B cell (primary cell): ENCODE measurements around the gene RPGR. TPM values are rescaled to one million over a fixed set of nuclear protein-coding genes. Genes with fewer than 3 reads are reported as not detected.

Experiments
- ATAC-seq: fragments of 200-7000 bp; cut with Tn5 transposase; one replicate; pipeline ENCODE4 v1.10.0; 2021; ENCODE audit warnings: low read depth, mild to moderate bottlenecking, moderate number of reproducible peaks, moderate library complexity
- CTCF ChIA-PET: fragments of 350-600 bp; sonication (Branson Sonifier 250); formaldehyde crosslinking; loops from one replicate; lab custom pipeline; 2021; ENCODE audit warnings: antibody characterized with exemption, inconsistent platforms; lab: Charles Lee
- POLR2A ChIA-PET: fragments of 350-600 bp; sonication (Branson Sonifier 250); formaldehyde crosslinking; loops from one replicate; lab custom pipeline; 2021; ENCODE audit warnings: antibody characterized with exemption; lab: Charles Lee
- DNase-seq: peaks from one replicate; pipeline ENCODE4 v3.0.0; 2013
- H2AFZ ChIP-seq: 2 replicates; pipeline ENCODE4 v1.6.1; 2012; ENCODE audit warnings: mild to moderate bottlenecking, low read depth, low read length; ENCODE audit not compliant: insufficient read depth, poor library complexity, severe bottlenecking
- H3K27ac ChIP-seq, 2 donors: 1 replicate in 1 of 2; 2 replicates in 1 of 2; pipeline ENCODE4 v1.5.1; 2012 to 2013; ENCODE audit warnings: low read length in 2 of 2, mild to moderate bottlenecking in 2 of 2, moderate library complexity in 1 of 2
- H3K27me3 ChIP-seq, 4 experiments: fragments of 200-600 bp in 1 of 4; sonication (generic) in 1 of 4; replicated peaks in 1 of 4; 1 replicate in 2 of 4; 2 replicates in 2 of 4; pipeline versions ENCODE4 v1.6.1 to v1.7.0; 2013 to 2016; ENCODE audit warnings: low read length in 3 of 4, mild to moderate bottlenecking in 2 of 4, mixed read lengths in 1 of 4, moderate library complexity in 1 of 4; ENCODE audit not compliant: insufficient read depth in 4 of 4, control insufficient read depth in 3 of 4; ENCODE audit errors: control extremely low read depth in 1 of 4
- H3K36me3 ChIP-seq, 2 experiments: replicated peaks in 1 of 2; 1 replicate in 1 of 2; 2 replicates in 1 of 2; pipeline versions ENCODE4 v1.6.1 to v1.7.1; 2013; ENCODE audit warnings: low read length in 1 of 2; ENCODE audit not compliant: insufficient read depth in 2 of 2, control insufficient read depth in 1 of 2; ENCODE audit errors: control extremely low read depth in 1 of 2, extremely low read depth in 1 of 2
- H3K4me1 ChIP-seq, 2 donors: fragments of 200-600 bp in 1 of 2; sonication (generic) in 1 of 2; 1 replicate in 1 of 2; 2 replicates in 1 of 2; pipeline versions ENCODE4 v1.5.1 to v1.6.1; 2013 to 2017; ENCODE audit warnings: low read length in 2 of 2; ENCODE audit not compliant: control insufficient read depth in 2 of 2, insufficient read depth in 2 of 2
- H3K4me2 ChIP-seq: replicated peaks from 2 replicates; pipeline ENCODE3; 2012; ENCODE audit warnings: mild to moderate bottlenecking, low read depth, low read length; ENCODE audit not compliant: poor library complexity, severe bottlenecking
- H3K4me3 ChIP-seq, 5 experiments: fragments of 200-600 bp in 1 of 5; sonication (generic) in 1 of 5; 1 replicate in 3 of 5; 2 replicates in 2 of 5; pipeline versions ENCODE4 v1.5.1 to v1.7.0; 2011 to 2016; ENCODE audit warnings: low read length in 4 of 5, mild to moderate bottlenecking in 4 of 5, low read depth in 2 of 5, control low read depth in 1 of 5, moderate library complexity in 1 of 5; ENCODE audit not compliant: insufficient read depth in 1 of 5; ENCODE audit errors: control extremely low read depth in 1 of 5, extremely low read depth in 1 of 5
- H3K79me2 ChIP-seq: fragments of 200-600 bp; sonication (generic); one replicate; pipeline ENCODE4 v1.6.0; 2016; ENCODE audit warnings: low read length; ENCODE audit not compliant: control insufficient read depth, insufficient read depth
- H3K9ac ChIP-seq: fragments of 200-600 bp; sonication (generic); 2 replicates; pipeline ENCODE4 v1.6.1; 2017; ENCODE audit warnings: mild to moderate bottlenecking, low read length, moderate library complexity
- H3K9me3 ChIP-seq, 3 donors: one replicate each; pipeline versions ENCODE4 v1.6.1 to v1.7.1; 2013; ENCODE audit warnings: low read length in 2 of 3; ENCODE audit not compliant: control insufficient read depth in 2 of 3, insufficient read depth in 1 of 3; ENCODE audit errors: control extremely low read depth in 1 of 3
- H4K20me1 ChIP-seq: 2 replicates; pipeline ENCODE4 v1.6.0; 2012; ENCODE audit warnings: mild to moderate bottlenecking, low read length; ENCODE audit not compliant: insufficient read depth, control insufficient read depth, poor library complexity, severe bottlenecking
- H3K27ac Mint-ChIP-seq: one replicate; pipeline ENCODE4 v1.8.0; 2021; ENCODE audit warnings: mixed read lengths
- H3K27me3 Mint-ChIP-seq: one replicate; pipeline ENCODE4 v1.8.0; 2021; ENCODE audit warnings: mixed read lengths
- H3K4me1 Mint-ChIP-seq: one replicate; pipeline ENCODE4 v1.8.0; 2021; ENCODE audit warnings: mixed read lengths
- H3K4me3 Mint-ChIP-seq: one replicate; pipeline ENCODE4 v1.8.0; 2021; ENCODE audit warnings: mixed read lengths
- H3K9me3 Mint-ChIP-seq: one replicate; pipeline ENCODE4 v1.8.0; 2022; ENCODE audit warnings: mixed read lengths; ENCODE audit not compliant: insufficient read depth
- EZH2 ChIP-seq: IDR thresholded peaks from 2 replicates; pipeline ENCODE4 v1.6.1; 2012; ENCODE audit warnings: borderline replicate concordance, low read depth, mild to moderate bottlenecking, moderate library complexity, low read length; ENCODE audit not compliant: insufficient read depth, poor library complexity, severe bottlenecking
- WGBS: methylation state at CpG from one replicate; pipeline ENCODE4 v1.1.5; 2013; ENCODE audit warnings: missing lambda C conversion rate; ENCODE audit not compliant: insufficient coverage; 5-methylcytosine and 5-hydroxymethylcytosine counted together
- intact Hi-C: fragments of 100-400 bp; cut with micrococcal nuclease; formaldehyde crosslinking; loops from one replicate; pipeline ENCODE4 v1.10.0; 2022
- polyA plus RNA-seq: library from polyadenylated mRNA; depleted of rRNA; stranded (reverse); fragments of >200 nt; gene quantifications from 2 replicates; pipeline ENCODE4 v1.2.3, GENCODE V29; 2012
- total RNA-seq, 2 donors: library from RNA; stranded (reverse); fragments of 120-200 nt in 1 of 2; gene quantifications; 1 replicate in 1 of 2; 2 replicates in 1 of 2; pipeline versions ENCODE4 v1.2.3 to v1.2.4, GENCODE V29; 2013 to 2022
- TF ChIP-seq, protein P1 (sequence below): fragments of 200-600 bp; IDR thresholded peaks from one replicate; pipeline ENCODE4 v1.8.0; 2022; ENCODE audit warnings: antibody characterized with exemption, mild to moderate bottlenecking

Gene RPGR
- total and polyA plus RNA-seq, 2 donors (not counting 1 experiment from before 2014, with no cell fraction given) = 4.2 to 26.8 TPM

DNA sequence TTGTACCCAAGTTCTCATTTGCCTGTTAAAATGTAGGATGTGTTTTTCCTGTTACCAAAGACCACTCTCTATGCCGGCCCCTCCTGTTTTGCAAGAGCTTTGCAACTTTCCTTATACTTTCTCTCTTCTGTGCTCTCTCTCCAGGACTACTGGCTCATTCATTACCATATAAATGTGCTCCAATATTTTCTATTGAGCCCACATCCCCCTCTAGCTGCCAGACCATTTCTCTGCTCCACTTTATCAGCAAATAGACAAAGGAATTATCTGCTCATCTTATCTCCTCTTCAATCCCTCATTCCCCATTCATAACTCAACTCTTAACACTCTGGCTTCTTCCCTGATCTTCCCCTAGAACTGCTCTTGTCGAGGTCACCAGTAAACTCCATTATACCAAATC lies 33.6 kb downstream of the RPGR start:
- intact Hi-C loops = no loop called here
- H3K4me3 Mint-ChIP-seq = no peak overlapping the region
- CTCF ChIA-PET = interaction anchor here (1.1 to 1.3 kb wide), 3 partner anchors 74 to 101 kb away, joined by 3 to 5 read pairs (median 3); no protein-coding TSS in a partner anchor

DNA sequence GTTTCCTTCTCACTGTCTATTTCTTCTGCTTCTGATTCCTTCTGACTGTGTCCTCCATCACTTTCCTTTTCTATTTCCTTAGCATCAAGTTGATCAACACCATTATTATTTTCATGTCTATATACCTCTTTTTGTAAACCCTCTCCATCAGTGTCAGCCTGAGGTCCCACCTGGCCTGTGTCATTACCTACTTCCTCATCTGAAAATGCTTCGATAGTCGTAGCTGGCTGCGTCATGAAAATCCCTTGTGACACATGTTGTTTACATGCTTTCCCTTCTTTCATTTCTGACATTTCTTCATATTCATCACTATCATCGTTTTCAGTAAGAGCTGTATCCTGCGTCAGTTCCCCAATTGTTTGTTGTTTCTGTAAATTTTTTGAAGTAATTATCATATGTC lies 39.6 kb downstream of the RPGR start:
- H3K4me1 ChIP-seq = no peaks in the 10 kb centered on the region
- H3K79me2 ChIP-seq = no peaks in the 10 kb centered on the region
- POLR2A ChIA-PET = no interaction called here
- peak overlapping the region; percentile 92 for H3K27ac Mint-ChIP-seq
- H3K27me3 Mint-ChIP-seq = no peaks in the 10 kb centered on the region
- no peaks in the 10 kb centered on the region for H3K9me3 ChIP-seq
- H3K36me3 ChIP-seq = peaks cover 0 to 3% of the 10 kb centered on the region in 2 experiments
- no peak overlapping the region for H3K4me3 ChIP-seq
- H2AFZ ChIP-seq = no peak overlapping the region
- peak; percentile 90 for ATAC-seq
- WGBS = no CpG with 5 or more reads among the region's 5 CpGs
- H4K20me1 ChIP-seq = no peaks in the 10 kb centered on the region
- H3K9ac ChIP-seq = no peak overlapping the region
- no peak for TF ChIP-seq EZH2
- TF ChIP-seq, protein P1, sequence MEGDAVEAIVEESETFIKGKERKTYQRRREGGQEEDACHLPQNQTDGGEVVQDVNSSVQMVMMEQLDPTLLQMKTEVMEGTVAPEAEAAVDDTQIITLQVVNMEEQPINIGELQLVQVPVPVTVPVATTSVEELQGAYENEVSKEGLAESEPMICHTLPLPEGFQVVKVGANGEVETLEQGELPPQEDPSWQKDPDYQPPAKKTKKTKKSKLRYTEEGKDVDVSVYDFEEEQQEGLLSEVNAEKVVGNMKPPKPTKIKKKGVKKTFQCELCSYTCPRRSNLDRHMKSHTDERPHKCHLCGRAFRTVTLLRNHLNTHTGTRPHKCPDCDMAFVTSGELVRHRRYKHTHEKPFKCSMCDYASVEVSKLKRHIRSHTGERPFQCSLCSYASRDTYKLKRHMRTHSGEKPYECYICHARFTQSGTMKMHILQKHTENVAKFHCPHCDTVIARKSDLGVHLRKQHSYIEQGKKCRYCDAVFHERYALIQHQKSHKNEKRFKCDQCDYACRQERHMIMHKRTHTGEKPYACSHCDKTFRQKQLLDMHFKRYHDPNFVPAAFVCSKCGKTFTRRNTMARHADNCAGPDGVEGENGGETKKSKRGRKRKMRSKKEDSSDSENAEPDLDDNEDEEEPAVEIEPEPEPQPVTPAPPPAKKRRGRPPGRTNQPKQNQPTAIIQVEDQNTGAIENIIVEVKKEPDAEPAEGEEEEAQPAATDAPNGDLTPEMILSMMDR = no peak
- peak overlapping the region; percentile 74 for H3K4me3 Mint-ChIP-seq
- intact Hi-C loops = loop anchor here (5.0 to 10.0 kb wide), 2 partner anchors 40 to 83 kb away; partner anchors contain the start of gene RPGR
- no peak overlapping the region for H3K27ac ChIP-seq
- H3K9me3 Mint-ChIP-seq = no peaks in the 10 kb centered on the region
- peaks cover 16% of the 10 kb centered on the region for H3K4me1 Mint-ChIP-seq
- no peaks in the 10 kb centered on the region for H3K27me3 ChIP-seq
- DNase-seq = peak; percentile 67
- CTCF ChIA-PET = no interaction called here
- no peak overlapping the region for H3K4me2 ChIP-seq

More for the DNA sequence above, 33.6 kb downstream of the RPGR start:
- no peaks in the 10 kb centered on the region for H3K4me1 ChIP-seq
- Mint-ChIP-seq H3K27me3 (no peaks in the 10 kb centered on the region), H3K4me1 (no peaks in the 10 kb centered on the region), H3K27ac (no peak overlapping the region), H3K9me3 (no peaks in the 10 kb centered on the region)
- no peaks in the 10 kb centered on the region for H3K27me3 ChIP-seq
- peaks cover 0 to 3% of the 10 kb centered on the region in 2 experiments for H3K36me3 ChIP-seq
- no peak overlapping the region for H2AFZ ChIP-seq
- H3K9me3 ChIP-seq = no peaks in the 10 kb centered on the region
- H3K79me2 ChIP-seq = no peaks in the 10 kb centered on the region
- 100% methylated on average over 1 of the region's 2 CpGs for WGBS
- H3K9ac ChIP-seq = no peak overlapping the region
- no peak overlapping the region for H3K4me3 ChIP-seq
- ATAC-seq (no peak), DNase-seq (no peak)
- no peaks in the 10 kb centered on the region for H4K20me1 ChIP-seq
- no peak overlapping the region for H3K4me2 ChIP-seq
- no peak overlapping the region for H3K27ac ChIP-seq
- POLR2A ChIA-PET = no interaction called here
- TF ChIP-seq, protein P1 = no peak
- no peak for TF ChIP-seq EZH2
